ENCODE results near the gene DBT. TPM values are rescaled to one million over a fixed set of nuclear protein-coding genes. Genes with fewer than 3 reads are reported as not detected.

The DBT gene
- total and polyA plus RNA-seq, 10 of the 15 experiments (the other 5 are each of a cell fraction or from before 2014, with no cell fraction given), result 2.1 to 15.9 (median 6.9) TPM

DNA sequence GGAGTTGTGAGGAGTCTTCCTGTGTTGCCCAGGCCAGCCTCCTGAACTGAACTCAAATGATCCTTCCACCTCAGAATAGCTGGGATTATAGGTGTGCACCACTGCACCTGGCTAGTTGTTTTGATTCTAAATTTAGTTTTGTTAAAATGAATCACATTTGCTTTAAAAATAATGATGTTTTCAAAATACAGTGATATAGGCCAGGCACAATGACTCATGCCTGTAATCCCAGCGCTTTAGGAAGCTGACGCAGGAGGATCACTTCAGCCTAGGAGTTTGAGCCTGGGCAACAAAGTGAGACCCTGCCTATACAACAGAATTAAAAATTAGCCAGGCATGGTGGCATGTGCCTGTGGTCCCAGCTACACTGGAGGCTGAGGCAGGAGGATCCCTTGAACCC is 40.7 kb upstream of the DBT start:
- FAIRE-seq, result peak; percentile 27
- ChIA-PET CTCF (interaction anchor here (0.7 to 1.3 kb wide), 4 partner anchors 9 to 170 kb away, joined by 3 to 5 read pairs (median 4); no protein-coding TSS in a partner anchor), SMC1A (ENCODE audit: uncharacterized antibody, unreplicated experiment) (interaction anchor here (0.9 to 1.5 kb wide), 2 partner anchors 166 to 168 kb away, joined by 3 to 7 read pairs; no protein-coding TSS in a partner anchor), POLR2A (interaction anchor here (0.9 to 1.2 kb wide), 2 partner anchors 8 to 9 kb away, joined by 3 read pairs; no protein-coding TSS in a partner anchor), RAD21 (ENCODE audit: unreplicated experiment) (interaction anchor here (1.1 to 1.3 kb wide), 2 partner anchors 69 to 169 kb away, joined by 5 read pairs; no protein-coding TSS in a partner anchor)
- Histone ChIP-seq H3K36me3 (ENCODE audit: control insufficient read depth in 2 of 2, insufficient read depth in 2 of 2, low read length in 1 of 2) (peaks cover 1 to 31% of the 10 kb centered on the region in 2 experiments), H3K4me2 (ENCODE audit: control insufficient read depth, insufficient read depth) (no peak overlapping the region), H3K79me2 (ENCODE audit: control insufficient read depth, insufficient read depth, low read length) (no peaks in the 10 kb centered on the region), H3K9ac (ENCODE audit: control insufficient read depth, insufficient read depth, low read length) (no peak overlapping the region), H3K27ac (ENCODE audit: control insufficient read depth, insufficient read depth) (no peak overlapping the region), H2AFZ (ENCODE audit: control insufficient read depth, low read depth, low read length) (no peak overlapping the region), H3K4me1 (ENCODE audit: control insufficient read depth, insufficient read depth, low read length) (no peaks in the 10 kb centered on the region), H3K27me3 (replicated peaks in 1 of 2; ENCODE audit: control insufficient read depth in 2 of 2, insufficient read depth in 2 of 2, low read length in 1 of 2) (no peaks in the 10 kb centered on the region), H3K4me3 (no peak overlapping the region), H4K20me1 (ENCODE audit: control insufficient read depth, insufficient read depth) (no peaks in the 10 kb centered on the region), H3K9me3 (replicated peaks; ENCODE audit: control insufficient read depth, insufficient read depth, low read length) (no peaks in the 10 kb centered on the region)
- in situ Hi-C loops (cut with MboI), result no loop called here
- DNase-seq (ENCODE audit: low read depth, low spot score), result no peak
- TF ChIP-seq RELA (IDR thresholded peaks at IDR 0.05; ENCODE audit: borderline replicate concordance, partially characterized antibody), result no peak
- intact Hi-C loops (cut with micrococcal nuclease; ENCODE audit: unreplicated experiment), result no loop called here
- no TSS peak for BruUV-seq (replicated peaks)
- 95% methylated on average over 2 of the region's 2 CpGs for WGBS (ENCODE audit: insufficient coverage, insufficient replicate concordance, low lambda C conversion rate, missing lambda C conversion rate)
- ATAC-seq, result no peak

DNA sequence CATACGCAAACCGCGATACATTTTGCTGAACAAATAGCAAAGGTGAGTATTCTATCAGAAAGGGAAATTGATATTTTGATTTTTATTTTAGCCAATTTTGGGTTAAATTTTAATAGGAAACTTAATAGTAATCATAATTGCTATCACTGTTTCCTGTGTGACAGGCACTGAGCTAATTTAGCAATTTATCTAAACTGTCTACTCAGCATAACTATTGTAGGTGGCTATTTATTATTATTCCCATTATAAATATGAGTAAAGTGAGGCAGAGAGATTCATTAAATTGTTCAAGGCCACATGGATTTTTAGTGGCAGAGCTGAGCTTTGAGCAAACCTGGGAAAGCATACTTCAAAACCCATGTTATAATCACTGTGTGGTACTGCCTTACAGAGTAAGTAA is 37.5 kb upstream of the DBT start:
- BruUV-seq (replicated peaks), result no TSS peak
- intact Hi-C loops (cut with micrococcal nuclease; ENCODE audit: unreplicated experiment) (no loop called here), in situ Hi-C loops (cut with MboI) (no loop called here)
- H3K9ac ChIP-seq (ENCODE audit: control insufficient read depth, insufficient read depth, low read length), result no peak overlapping the region
- no peaks in the 10 kb centered on the region for H4K20me1 ChIP-seq (ENCODE audit: control insufficient read depth, insufficient read depth)
- 100% methylated on average over 3 of the region's 3 CpGs for WGBS (ENCODE audit: insufficient coverage, insufficient replicate concordance, low lambda C conversion rate, missing lambda C conversion rate)
- H3K27ac ChIP-seq (ENCODE audit: control insufficient read depth, insufficient read depth), result no peak overlapping the region
- H3K4me2 ChIP-seq (ENCODE audit: control insufficient read depth, insufficient read depth), result no peak overlapping the region
- no peak overlapping the region for H2AFZ ChIP-seq (ENCODE audit: control insufficient read depth, low read depth, low read length)
- RAD21 ChIA-PET (ENCODE audit: unreplicated experiment), result interaction anchor here (0.7 to 0.8 kb wide), 2 partner anchors 133 to 172 kb away, joined by 3 read pairs; no protein-coding TSS in a partner anchor
- no peak overlapping the region for H3K4me3 ChIP-seq
- no peaks in the 10 kb centered on the region for H3K9me3 ChIP-seq (replicated peaks; ENCODE audit: control insufficient read depth, insufficient read depth, low read length)
- DNase-seq (ENCODE audit: low read depth, low spot score), result no peak
- FAIRE-seq, result no peak
- CTCF ChIA-PET, result interaction anchor here (1.3 kb wide), 1 partner anchor 173 kb away, joined by 4 read pairs; no protein-coding TSS in a partner anchor
- H3K79me2 ChIP-seq (ENCODE audit: control insufficient read depth, insufficient read depth, low read length), result no peaks in the 10 kb centered on the region
- H3K27me3 ChIP-seq (replicated peaks in 1 of 2; ENCODE audit: control insufficient read depth in 2 of 2, insufficient read depth in 2 of 2, low read length in 1 of 2), result no peaks in the 10 kb centered on the region
- ATAC-seq, result no peak
- SMC1A ChIA-PET (ENCODE audit: uncharacterized antibody, unreplicated experiment), result interaction anchor here (1.2 kb wide), 1 partner anchor 22 kb away, joined by 3 read pairs; no protein-coding TSS in a partner anchor
- peaks cover 3 to 40% of the 10 kb centered on the region in 2 experiments for H3K36me3 ChIP-seq (ENCODE audit: control insufficient read depth in 2 of 2, insufficient read depth in 2 of 2, low read length in 1 of 2)
- POLR2A ChIA-PET, result no interaction called here
- no peaks in the 10 kb centered on the region for H3K4me1 ChIP-seq (ENCODE audit: control insufficient read depth, insufficient read depth, low read length)
- TF ChIP-seq JUNB (IDR thresholded peaks at IDR 0.05) (no peak), EZH2 (IDR thresholded peaks at IDR 0.05; ENCODE audit: borderline replicate concordance, control insufficient read depth, low read depth, low read length) (no peak), IKZF1 (conservative IDR thresholded peaks at IDR 0.05) (no peak), CEBPB (IDR thresholded peaks at IDR 0.05; ENCODE audit: borderline replicate concordance in 1 of 2, low read depth in 2 of 2, low read length in 2 of 2) (no peak), MEF2A (IDR thresholded peaks at IDR 0.05; ENCODE audit: insufficient read depth, low read depth, low read length) (no peak)
- TF ChIP-seq, protein P1, sequence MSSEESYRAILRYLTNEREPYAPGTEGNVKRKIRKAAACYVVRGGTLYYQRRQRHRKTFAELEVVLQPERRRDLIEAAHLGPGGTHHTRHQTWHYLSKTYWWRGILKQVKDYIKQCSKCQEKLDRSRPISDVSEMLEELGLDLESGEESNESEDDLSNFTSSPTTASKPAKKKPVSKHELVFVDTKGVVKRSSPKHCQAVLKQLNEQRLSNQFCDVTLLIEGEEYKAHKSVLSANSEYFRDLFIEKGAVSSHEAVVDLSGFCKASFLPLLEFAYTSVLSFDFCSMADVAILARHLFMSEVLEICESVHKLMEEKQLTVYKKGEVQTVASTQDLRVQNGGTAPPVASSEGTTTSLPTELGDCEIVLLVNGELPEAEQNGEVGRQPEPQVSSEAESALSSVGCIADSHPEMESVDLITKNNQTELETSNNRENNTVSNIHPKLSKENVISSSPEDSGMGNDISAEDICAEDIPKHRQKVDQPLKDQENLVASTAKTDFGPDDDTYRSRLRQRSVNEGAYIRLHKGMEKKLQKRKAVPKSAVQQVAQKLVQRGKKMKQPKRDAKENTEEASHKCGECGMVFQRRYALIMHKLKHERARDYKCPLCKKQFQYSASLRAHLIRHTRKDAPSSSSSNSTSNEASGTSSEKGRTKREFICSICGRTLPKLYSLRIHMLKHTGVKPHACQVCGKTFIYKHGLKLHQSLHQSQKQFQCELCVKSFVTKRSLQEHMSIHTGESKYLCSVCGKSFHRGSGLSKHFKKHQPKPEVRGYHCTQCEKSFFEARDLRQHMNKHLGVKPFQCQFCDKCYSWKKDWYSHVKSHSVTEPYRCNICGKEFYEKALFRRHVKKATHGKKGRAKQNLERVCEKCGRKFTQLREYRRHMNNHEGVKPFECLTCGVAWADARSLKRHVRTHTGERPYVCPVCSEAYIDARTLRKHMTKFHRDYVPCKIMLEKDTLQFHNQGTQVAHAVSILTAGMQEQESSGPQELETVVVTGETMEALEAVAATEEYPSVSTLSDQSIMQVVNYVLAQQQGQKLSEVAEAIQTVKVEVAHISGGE (CRISPR knock-in tag; IDR thresholded peaks at IDR 0.05), result no peak
- TF ChIP-seq, protein P2, sequence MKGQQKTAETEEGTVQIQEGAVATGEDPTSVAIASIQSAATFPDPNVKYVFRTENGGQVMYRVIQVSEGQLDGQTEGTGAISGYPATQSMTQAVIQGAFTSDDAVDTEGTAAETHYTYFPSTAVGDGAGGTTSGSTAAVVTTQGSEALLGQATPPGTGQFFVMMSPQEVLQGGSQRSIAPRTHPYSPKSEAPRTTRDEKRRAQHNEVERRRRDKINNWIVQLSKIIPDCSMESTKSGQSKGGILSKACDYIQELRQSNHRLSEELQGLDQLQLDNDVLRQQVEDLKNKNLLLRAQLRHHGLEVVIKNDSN (IDR thresholded peaks at IDR 0.05; ENCODE audit: borderline replicate concordance, extremely low read length, insufficient read depth, low read depth, low read length), result no peak
- TF ChIP-seq, protein P3, sequence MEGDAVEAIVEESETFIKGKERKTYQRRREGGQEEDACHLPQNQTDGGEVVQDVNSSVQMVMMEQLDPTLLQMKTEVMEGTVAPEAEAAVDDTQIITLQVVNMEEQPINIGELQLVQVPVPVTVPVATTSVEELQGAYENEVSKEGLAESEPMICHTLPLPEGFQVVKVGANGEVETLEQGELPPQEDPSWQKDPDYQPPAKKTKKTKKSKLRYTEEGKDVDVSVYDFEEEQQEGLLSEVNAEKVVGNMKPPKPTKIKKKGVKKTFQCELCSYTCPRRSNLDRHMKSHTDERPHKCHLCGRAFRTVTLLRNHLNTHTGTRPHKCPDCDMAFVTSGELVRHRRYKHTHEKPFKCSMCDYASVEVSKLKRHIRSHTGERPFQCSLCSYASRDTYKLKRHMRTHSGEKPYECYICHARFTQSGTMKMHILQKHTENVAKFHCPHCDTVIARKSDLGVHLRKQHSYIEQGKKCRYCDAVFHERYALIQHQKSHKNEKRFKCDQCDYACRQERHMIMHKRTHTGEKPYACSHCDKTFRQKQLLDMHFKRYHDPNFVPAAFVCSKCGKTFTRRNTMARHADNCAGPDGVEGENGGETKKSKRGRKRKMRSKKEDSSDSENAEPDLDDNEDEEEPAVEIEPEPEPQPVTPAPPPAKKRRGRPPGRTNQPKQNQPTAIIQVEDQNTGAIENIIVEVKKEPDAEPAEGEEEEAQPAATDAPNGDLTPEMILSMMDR (IDR thresholded peaks at IDR 0.05 in 2 of 3, conservative IDR thresholded peaks at IDR 0.05 in 1 of 3; ENCODE audit: control insufficient read depth in 2 of 3, extremely low read depth in 1 of 3, insufficient read depth in 1 of 3, low read depth in 3 of 3, low read length in 3 of 3), result no peak
